Stimulated activated naive CD8-positive, alpha-beta T cell treated with anti-CD3 and anti-CD28 coated beads, Interleukin-15, amount 100 ng/mL, for 72 hours (primary cell): Measurements from ENCODE around the gene TIMP4.

Experiments
- ATAC-seq: fragments of 150-1000 bp; cut with Tn5 transposase; 2 replicates; pipeline ENCODE4 v1.10.0; 2021; ENCODE audit warnings: mild to moderate bottlenecking, moderate library complexity
- DNase-seq, 2 donors: peaks; one replicate each; pipeline ENCODE4 v3.0.0; 2021 to 2022
- H3K27ac Mint-ChIP-seq, 2 donors: one replicate each; pipeline ENCODE4 v1.8.0; 2022; ENCODE audit warnings: mild to moderate bottlenecking in 2 of 2, mixed read lengths in 2 of 2, moderate library complexity in 2 of 2
- H3K27me3 Mint-ChIP-seq: one replicate; pipeline ENCODE4 v1.8.0; 2022; ENCODE audit warnings: mixed read lengths
- H3K4me1 Mint-ChIP-seq: one replicate; pipeline ENCODE4 v1.8.0; 2022; ENCODE audit warnings: mild to moderate bottlenecking, mixed read lengths
- H3K4me3 Mint-ChIP-seq, 2 donors: one replicate each; pipeline ENCODE4 v1.8.0; 2022; ENCODE audit warnings: mild to moderate bottlenecking in 2 of 2, mixed read lengths in 2 of 2, moderate library complexity in 1 of 2
- H3K9me3 Mint-ChIP-seq, 2 donors: one replicate each; pipeline ENCODE4 v1.8.0; 2022; ENCODE audit warnings: mixed read lengths in 2 of 2

The TIMP4 gene

GRCh38 chr3:12107071-12107713 lies 51.5 kb downstream of the TIMP4 start:
- no peak overlapping the region for H3K4me3 Mint-ChIP-seq
- no peak for DNase-seq
- H3K27ac Mint-ChIP-seq, result no peak overlapping the region
- H3K4me1 Mint-ChIP-seq, result no peaks in the 10 kb centered on the region
- peaks cover 0 to 19% of the 10 kb centered on the region in 2 donors for H3K9me3 Mint-ChIP-seq
- no peak for ATAC-seq
- H3K27me3 Mint-ChIP-seq, result peaks cover 11% of the 10 kb centered on the region
